SH-SY5Y (cell line): Measurements from ENCODE around the gene MPZL1.

Source experiments
- GATA2 ChIP-seq: IDR thresholded peaks from 2 replicates; pipeline ENCODE4 v1.6.1; 2011; ENCODE audit warnings: mild to moderate bottlenecking, low read depth, low read length
- GATA3 ChIP-seq: IDR thresholded peaks from 2 replicates; pipeline ENCODE4 v1.6.1; 2011; ENCODE audit warnings: low read depth, mild to moderate bottlenecking, low read length, moderate library complexity

DNA sequence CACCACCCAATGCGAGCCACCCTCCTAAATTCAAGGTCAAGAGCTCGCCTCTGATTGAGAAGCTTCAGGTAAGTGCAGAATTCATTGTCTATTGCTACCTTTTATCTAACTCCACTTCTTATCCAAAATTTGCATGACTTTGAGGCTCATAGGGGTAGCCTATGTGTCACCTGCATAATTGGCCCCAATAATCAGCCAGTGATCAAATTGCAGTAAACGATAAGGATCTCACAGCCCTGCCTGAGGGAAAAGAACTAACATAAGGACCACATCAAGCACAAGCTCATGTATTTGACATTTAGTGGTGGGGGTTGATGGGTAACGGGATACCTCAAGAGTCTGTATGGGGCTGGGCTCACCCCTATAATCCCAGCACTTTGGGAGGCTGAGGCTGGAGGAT lies 31.7 kb upstream of the MPZL1 start:
- TF ChIP-seq GATA2 (peak; percentile 65; the same call in 1 of the 2 replicates), GATA3 (no peak)
